ENCODE measurements around the gene PRDM1.

DNA sequence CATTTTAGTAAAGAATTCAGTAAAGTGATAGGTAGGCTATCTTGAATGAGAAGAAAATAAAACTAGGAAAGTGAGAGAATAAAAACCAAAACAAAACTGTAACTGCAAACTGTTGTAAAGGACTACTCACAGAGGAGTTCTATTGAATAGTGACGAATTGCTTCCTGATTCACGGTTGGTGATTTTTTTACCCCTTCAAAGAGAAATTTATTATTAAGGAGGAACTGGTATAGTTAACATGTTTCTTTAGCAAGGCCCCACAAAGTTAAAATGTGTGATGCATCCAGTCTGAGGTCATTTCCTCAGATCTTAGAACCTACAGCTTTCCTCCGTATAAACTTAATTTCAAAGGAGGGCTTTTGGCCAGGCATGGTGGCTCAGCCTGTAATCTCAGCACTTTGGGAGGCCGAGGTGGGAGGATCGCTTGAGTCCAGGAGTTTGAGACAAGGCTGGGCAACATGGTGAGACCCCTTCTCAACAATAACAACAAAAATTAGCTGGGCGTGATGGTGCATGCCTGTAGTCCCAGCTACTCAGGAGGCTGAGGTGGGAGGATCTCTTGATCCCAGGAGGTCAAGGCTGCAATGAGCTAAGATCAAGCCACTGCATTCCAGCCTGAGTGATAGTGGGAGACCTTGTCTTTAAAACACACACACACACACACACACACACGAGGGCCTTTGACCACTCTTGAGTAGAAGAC is 8.3 kb downstream of the PRDM1 start:
- TF ChIP-seq ZNF556 (CRISPR knock-in tag; IDR thresholded peaks at IDR 0.05; ENCODE audit: borderline replicate concordance) (no peak), ZIK1 (CRISPR knock-in tag; IDR thresholded peaks at IDR 0.05; ENCODE audit: borderline replicate concordance, low read depth) (no peak), ELF4 (CRISPR knock-in tag; IDR thresholded peaks at IDR 0.05; ENCODE audit: borderline replicate concordance) (no peak), ZBTB8A (CRISPR knock-in tag; IDR thresholded peaks at IDR 0.05; ENCODE audit: borderline replicate concordance, low read depth) (no peak)
- TF ChIP-seq, protein P1, sequence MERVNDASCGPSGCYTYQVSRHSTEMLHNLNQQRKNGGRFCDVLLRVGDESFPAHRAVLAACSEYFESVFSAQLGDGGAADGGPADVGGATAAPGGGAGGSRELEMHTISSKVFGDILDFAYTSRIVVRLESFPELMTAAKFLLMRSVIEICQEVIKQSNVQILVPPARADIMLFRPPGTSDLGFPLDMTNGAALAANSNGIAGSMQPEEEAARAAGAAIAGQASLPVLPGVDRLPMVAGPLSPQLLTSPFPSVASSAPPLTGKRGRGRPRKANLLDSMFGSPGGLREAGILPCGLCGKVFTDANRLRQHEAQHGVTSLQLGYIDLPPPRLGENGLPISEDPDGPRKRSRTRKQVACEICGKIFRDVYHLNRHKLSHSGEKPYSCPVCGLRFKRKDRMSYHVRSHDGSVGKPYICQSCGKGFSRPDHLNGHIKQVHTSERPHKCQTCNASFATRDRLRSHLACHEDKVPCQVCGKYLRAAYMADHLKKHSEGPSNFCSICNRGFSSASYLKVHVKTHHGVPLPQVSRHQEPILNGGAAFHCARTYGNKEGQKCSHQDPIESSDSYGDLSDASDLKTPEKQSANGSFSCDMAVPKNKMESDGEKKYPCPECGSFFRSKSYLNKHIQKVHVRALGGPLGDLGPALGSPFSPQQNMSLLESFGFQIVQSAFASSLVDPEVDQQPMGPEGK (CRISPR knock-in tag; IDR thresholded peaks at IDR 0.05): no peak
